Uterus (tissue), 4 donors: ENCODE data around the gene HMGB3. TPM values are rescaled to one million over a fixed set of nuclear protein-coding genes. Genes with fewer than 3 reads are reported as not detected.

Experiments used
- DNase-seq, 2 donors: peaks; one replicate each; pipeline ENCODE4 v3.0.0-alpha.2; 2019 to 2020
- H3K27ac ChIP-seq, 2 donors: fragments of 200-600 bp; sonication (generic); 1 replicate in 1 of 2; 2 replicates in 1 of 2; pipeline ENCODE4 v1.5.1; 2016 to 2018
- H3K27me3 ChIP-seq, 2 donors: fragments of 200-600 bp; sonication (generic); one replicate each; pipeline ENCODE4 v1.5.1; 2018 to 2019; ENCODE audit warnings: control low read depth in 1 of 2
- H3K36me3 ChIP-seq, 2 donors: fragments of 200-600 bp; sonication (generic); one replicate each; pipeline ENCODE4 v1.5.1; 2019; ENCODE audit warnings: control low read depth in 1 of 2
- H3K4me1 ChIP-seq, 2 donors: fragments of 200-600 bp; sonication (generic); one replicate each; pipeline ENCODE4 v1.5.1; 2018 to 2019; ENCODE audit warnings: control low read depth in 1 of 2
- H3K4me3 ChIP-seq, 2 donors: fragments of 200-600 bp; sonication (generic); 1 replicate in 1 of 2; 2 replicates in 1 of 2; pipeline ENCODE4 v1.5.1; 2018 to 2019; ENCODE audit warnings: mild to moderate bottlenecking in 1 of 2
- H3K9me3 ChIP-seq, 2 donors: fragments of 200-600 bp; sonication (generic); one replicate each; pipeline ENCODE4 v1.5.1; 2019; ENCODE audit warnings: control low read depth in 1 of 2
- POLR2A ChIP-seq, 2 donors: fragments of 450-650 bp; IDR thresholded peaks; one replicate each; pipeline ENCODE4 v1.6.1; 2016; ENCODE audit warnings: antibody characterized with exemption in 2 of 2, mild to moderate bottlenecking in 1 of 2, moderate library complexity in 1 of 2
- intact Hi-C: fragments of 100-400 bp; cut with DNase I; formaldehyde crosslinking; loops from one replicate; pipeline ENCODE4 v1.15.1; 2023; ENCODE audit warnings: low total_unique reads
- small RNA-seq: library from RNA; depleted of rRNA; stranded (forward); fragments of <200 nt; gene quantifications from one replicate; pipeline ENCODE3, GENCODE V24; 2016
- total RNA-seq, 4 donors: library from RNA; depleted of rRNA in 3 of 4; stranded (reverse); fragments of >200 nt in 3 of 4; gene quantifications; one replicate each; pipeline versions ENCODE4 v1.1.0 to v1.2.4, GENCODE V29; 2014 to 2023
- TF ChIP-seq, protein P1 (sequence below), 4 experiments: fragments of 200-600 bp in 2 of 4; fragments of 450-650 bp in 2 of 4; sonication (generic) in 2 of 4; IDR thresholded peaks; one replicate each; pipeline ENCODE4 v1.5.1; 2016 to 2019; ENCODE audit warnings: antibody characterized with exemption in 4 of 4, mild to moderate bottlenecking in 2 of 4, moderate library complexity in 1 of 4
- donor health status: DM: yes; HTN: yes; CAD: no.

HMGB3 gene
- total RNA-seq, 4 donors from 2014 or later, result 2.4 to 21.8 (median 4.4) TPM; not detected in 1

DNA sequence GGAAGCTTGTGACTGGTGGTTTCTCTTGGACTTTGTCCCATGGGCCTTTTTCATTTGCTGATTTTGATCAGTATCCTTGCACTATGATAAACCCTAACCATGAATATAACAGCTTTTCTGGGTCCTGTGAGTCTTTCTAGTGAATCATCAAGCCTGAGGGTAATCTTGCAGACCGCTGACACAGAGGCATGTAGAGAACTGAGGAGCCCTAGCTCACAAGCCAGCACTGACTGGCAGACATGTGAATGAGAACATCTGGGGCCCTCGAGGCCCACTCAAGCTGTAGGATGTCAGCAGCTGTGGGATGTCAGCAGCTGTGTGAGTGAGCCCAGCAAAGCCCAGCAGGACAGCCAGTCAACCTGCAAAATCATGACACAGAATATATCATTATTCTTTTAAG, 36.7 kb downstream of the HMGB3 start:
- no peak overlapping the region for H3K4me3 ChIP-seq
- no peak for DNase-seq
- H3K36me3 ChIP-seq, result no peaks in the 10 kb centered on the region
- no peak overlapping the region for H3K27ac ChIP-seq
- no peaks in the 10 kb centered on the region for H3K9me3 ChIP-seq
- intact Hi-C loops, result no loop called here
- no peak for TF ChIP-seq POLR2A (IDR thresholded peaks at IDR 0.05)
- TF ChIP-seq, protein P1, sequence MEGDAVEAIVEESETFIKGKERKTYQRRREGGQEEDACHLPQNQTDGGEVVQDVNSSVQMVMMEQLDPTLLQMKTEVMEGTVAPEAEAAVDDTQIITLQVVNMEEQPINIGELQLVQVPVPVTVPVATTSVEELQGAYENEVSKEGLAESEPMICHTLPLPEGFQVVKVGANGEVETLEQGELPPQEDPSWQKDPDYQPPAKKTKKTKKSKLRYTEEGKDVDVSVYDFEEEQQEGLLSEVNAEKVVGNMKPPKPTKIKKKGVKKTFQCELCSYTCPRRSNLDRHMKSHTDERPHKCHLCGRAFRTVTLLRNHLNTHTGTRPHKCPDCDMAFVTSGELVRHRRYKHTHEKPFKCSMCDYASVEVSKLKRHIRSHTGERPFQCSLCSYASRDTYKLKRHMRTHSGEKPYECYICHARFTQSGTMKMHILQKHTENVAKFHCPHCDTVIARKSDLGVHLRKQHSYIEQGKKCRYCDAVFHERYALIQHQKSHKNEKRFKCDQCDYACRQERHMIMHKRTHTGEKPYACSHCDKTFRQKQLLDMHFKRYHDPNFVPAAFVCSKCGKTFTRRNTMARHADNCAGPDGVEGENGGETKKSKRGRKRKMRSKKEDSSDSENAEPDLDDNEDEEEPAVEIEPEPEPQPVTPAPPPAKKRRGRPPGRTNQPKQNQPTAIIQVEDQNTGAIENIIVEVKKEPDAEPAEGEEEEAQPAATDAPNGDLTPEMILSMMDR (IDR thresholded peaks at IDR 0.05), result no peak
- H3K27me3 ChIP-seq, result no peaks in the 10 kb centered on the region
- no peaks in the 10 kb centered on the region for H3K4me1 ChIP-seq

DNA sequence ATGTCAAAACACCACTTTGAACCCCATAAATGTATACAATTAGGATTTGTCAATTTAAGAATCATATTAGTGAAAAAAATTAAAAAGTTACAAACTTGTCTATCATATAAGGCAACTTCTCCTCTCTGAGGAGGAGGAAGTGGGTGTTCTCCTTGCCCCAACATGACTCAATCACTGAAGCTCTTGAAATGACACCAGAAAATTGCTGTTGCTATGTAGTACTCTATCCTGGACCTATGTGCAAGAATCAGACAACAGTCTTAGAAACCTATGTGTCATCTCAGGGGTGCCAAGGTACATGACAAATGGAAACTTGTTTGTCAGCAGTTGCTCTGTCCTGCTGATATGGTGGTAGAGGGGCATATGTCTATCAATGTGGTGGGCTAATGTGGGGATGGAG, 47.7 kb downstream of the HMGB3 start:
- H3K4me3 ChIP-seq, result no peak overlapping the region
- H3K27ac ChIP-seq, result no peak overlapping the region
- H3K27me3 ChIP-seq, result no peaks in the 10 kb centered on the region
- TF ChIP-seq POLR2A (IDR thresholded peaks at IDR 0.05), result no peak
- TF ChIP-seq, protein P1 (IDR thresholded peaks at IDR 0.05), result no peak
- H3K4me1 ChIP-seq, result no peaks in the 10 kb centered on the region
- no peak for DNase-seq
- no peaks in the 10 kb centered on the region for H3K36me3 ChIP-seq
- intact Hi-C loops, result no loop called here
- no peaks in the 10 kb centered on the region for H3K9me3 ChIP-seq

DNA sequence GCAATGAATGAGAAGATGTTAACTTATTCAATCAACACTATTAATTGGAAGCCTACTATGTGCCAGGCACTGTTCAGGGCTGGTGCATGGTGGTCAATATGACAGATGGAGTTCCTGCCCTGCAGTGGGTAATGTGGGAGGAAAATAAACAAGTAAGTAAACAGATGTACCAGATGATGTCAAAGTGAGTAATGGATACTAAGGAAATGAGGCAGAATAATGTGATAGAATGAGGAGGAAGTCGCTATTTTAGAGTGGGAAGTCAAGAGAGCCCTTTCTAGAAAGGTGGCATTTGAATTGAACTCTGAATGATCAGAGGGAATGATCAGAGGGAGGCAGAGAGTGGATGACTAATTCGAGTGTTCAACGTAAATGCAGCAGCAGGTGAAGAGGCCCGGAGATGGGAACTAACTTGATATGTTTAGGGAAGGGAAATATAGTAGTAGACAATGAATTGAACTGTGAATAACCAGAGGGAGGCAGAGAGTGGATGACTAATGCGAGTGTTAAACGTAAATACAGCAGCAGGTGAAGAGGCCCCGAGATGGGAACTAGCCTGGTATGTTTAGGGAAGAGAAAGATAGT, 48.3 kb downstream of the HMGB3 start:
- TF ChIP-seq POLR2A (IDR thresholded peaks at IDR 0.05), result no peak
- TF ChIP-seq, protein P1 (IDR thresholded peaks at IDR 0.05), result no peak
- H3K4me1 ChIP-seq, result no peaks in the 10 kb centered on the region
- H3K36me3 ChIP-seq, result no peaks in the 10 kb centered on the region
- H3K9me3 ChIP-seq, result no peaks in the 10 kb centered on the region
- no peak overlapping the region for H3K4me3 ChIP-seq
- H3K27ac ChIP-seq, result no peak overlapping the region
- intact Hi-C loops, result no loop called here
- DNase-seq, result no peak
- no peaks in the 10 kb centered on the region for H3K27me3 ChIP-seq

DNA sequence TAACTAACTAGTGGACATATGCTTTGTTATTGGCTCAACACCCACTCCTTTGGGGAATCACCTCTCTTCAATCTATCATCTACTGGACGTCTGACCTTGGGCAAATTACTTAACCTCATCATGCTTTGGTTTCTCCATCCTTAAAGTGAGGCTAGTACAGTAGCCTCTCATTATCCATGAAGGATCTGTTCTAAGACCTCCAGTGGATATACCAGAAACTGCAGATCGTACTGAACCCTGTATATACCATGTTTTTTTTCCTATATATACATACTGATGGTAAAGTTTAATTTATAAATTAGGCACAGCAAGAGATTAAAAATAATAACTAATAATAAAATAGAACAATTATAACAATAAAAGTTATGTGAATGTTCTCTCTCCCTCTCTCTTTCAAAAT, 56.2 kb downstream of the HMGB3 start:
- H3K36me3 ChIP-seq, result no peaks in the 10 kb centered on the region
- no peak overlapping the region for H3K4me3 ChIP-seq
- no peak for DNase-seq
- no peaks in the 10 kb centered on the region for H3K4me1 ChIP-seq
- intact Hi-C loops, result no loop called here
- no peak for TF ChIP-seq POLR2A (IDR thresholded peaks at IDR 0.05)
- TF ChIP-seq, protein P1 (IDR thresholded peaks at IDR 0.05), result no peak
- no peak overlapping the region for H3K27ac ChIP-seq
- no peaks in the 10 kb centered on the region for H3K9me3 ChIP-seq
- no peaks in the 10 kb centered on the region for H3K27me3 ChIP-seq

Small RNA genes lying within 50 kb of the gene (small RNA-seq; reads per million reads assigned to genes)
- gene RNA5SP525 (not detected), gene RNU6-383P (not detected), gene RPL12P50 (not detected)

Other genes with a start within 250 kb of the HMGB3 start
- gene CD99L2, start 84.7 kb upstream of the HMGB3 start, total RNA-seq, result 10 to 100 TPM; 51.3 to 92.7 (median 58.7) TPM
- under 1 TPM in 1 of 4 donors, not detected in 3; 0.82 TPM for gene GPR50, start 193.2 kb downstream of the HMGB3 start, total RNA-seq